B cell (primary cell): Measurements from ENCODE around the gene FIBP. TPM values are rescaled to one million over a fixed set of nuclear protein-coding genes. Genes with fewer than 3 reads are reported as not detected.

Experiments
- ATAC-seq: fragments of 200-7000 bp; cut with Tn5 transposase; one replicate; pipeline ENCODE4 v1.10.0; 2021; ENCODE audit warnings: low read depth, mild to moderate bottlenecking, moderate number of reproducible peaks, moderate library complexity
- CTCF ChIA-PET: fragments of 350-600 bp; sonication (Branson Sonifier 250); formaldehyde crosslinking; loops from one replicate; lab custom pipeline; 2021; ENCODE audit warnings: antibody characterized with exemption, inconsistent platforms; lab: Charles Lee
- POLR2A ChIA-PET: fragments of 350-600 bp; sonication (Branson Sonifier 250); formaldehyde crosslinking; loops from one replicate; lab custom pipeline; 2021; ENCODE audit warnings: antibody characterized with exemption; lab: Charles Lee
- DNase-seq: peaks from one replicate; pipeline ENCODE4 v3.0.0; 2013
- H2AFZ ChIP-seq: 2 replicates; pipeline ENCODE4 v1.6.1; 2012; ENCODE audit warnings: mild to moderate bottlenecking, low read depth, low read length; ENCODE audit not compliant: insufficient read depth, poor library complexity, severe bottlenecking
- H3K27ac ChIP-seq, 2 donors: 1 replicate in 1 of 2; 2 replicates in 1 of 2; pipeline ENCODE4 v1.5.1; 2012 to 2013; ENCODE audit warnings: low read length in 2 of 2, mild to moderate bottlenecking in 2 of 2, moderate library complexity in 1 of 2
- H3K27me3 ChIP-seq, 4 experiments: fragments of 200-600 bp in 1 of 4; sonication (generic) in 1 of 4; replicated peaks in 1 of 4; 1 replicate in 2 of 4; 2 replicates in 2 of 4; pipeline versions ENCODE4 v1.6.1 to v1.7.0; 2013 to 2016; ENCODE audit warnings: low read length in 3 of 4, mild to moderate bottlenecking in 2 of 4, mixed read lengths in 1 of 4, moderate library complexity in 1 of 4; ENCODE audit not compliant: insufficient read depth in 4 of 4, control insufficient read depth in 3 of 4; ENCODE audit errors: control extremely low read depth in 1 of 4
- H3K36me3 ChIP-seq, 2 experiments: replicated peaks in 1 of 2; 1 replicate in 1 of 2; 2 replicates in 1 of 2; pipeline versions ENCODE4 v1.6.1 to v1.7.1; 2013; ENCODE audit warnings: low read length in 1 of 2; ENCODE audit not compliant: insufficient read depth in 2 of 2, control insufficient read depth in 1 of 2; ENCODE audit errors: control extremely low read depth in 1 of 2, extremely low read depth in 1 of 2
- H3K4me1 ChIP-seq, 2 donors: fragments of 200-600 bp in 1 of 2; sonication (generic) in 1 of 2; 1 replicate in 1 of 2; 2 replicates in 1 of 2; pipeline versions ENCODE4 v1.5.1 to v1.6.1; 2013 to 2017; ENCODE audit warnings: low read length in 2 of 2; ENCODE audit not compliant: control insufficient read depth in 2 of 2, insufficient read depth in 2 of 2
- H3K4me2 ChIP-seq: replicated peaks from 2 replicates; pipeline ENCODE3; 2012; ENCODE audit warnings: mild to moderate bottlenecking, low read depth, low read length; ENCODE audit not compliant: poor library complexity, severe bottlenecking
- H3K4me3 ChIP-seq, 5 experiments: fragments of 200-600 bp in 1 of 5; sonication (generic) in 1 of 5; 1 replicate in 3 of 5; 2 replicates in 2 of 5; pipeline versions ENCODE4 v1.5.1 to v1.7.0; 2011 to 2016; ENCODE audit warnings: low read length in 4 of 5, mild to moderate bottlenecking in 4 of 5, low read depth in 2 of 5, control low read depth in 1 of 5, moderate library complexity in 1 of 5; ENCODE audit not compliant: insufficient read depth in 1 of 5; ENCODE audit errors: control extremely low read depth in 1 of 5, extremely low read depth in 1 of 5
- H3K79me2 ChIP-seq: fragments of 200-600 bp; sonication (generic); one replicate; pipeline ENCODE4 v1.6.0; 2016; ENCODE audit warnings: low read length; ENCODE audit not compliant: control insufficient read depth, insufficient read depth
- H3K9ac ChIP-seq: fragments of 200-600 bp; sonication (generic); 2 replicates; pipeline ENCODE4 v1.6.1; 2017; ENCODE audit warnings: mild to moderate bottlenecking, low read length, moderate library complexity
- H3K9me3 ChIP-seq, 3 donors: one replicate each; pipeline versions ENCODE4 v1.6.1 to v1.7.1; 2013; ENCODE audit warnings: low read length in 2 of 3; ENCODE audit not compliant: control insufficient read depth in 2 of 3, insufficient read depth in 1 of 3; ENCODE audit errors: control extremely low read depth in 1 of 3
- H4K20me1 ChIP-seq: 2 replicates; pipeline ENCODE4 v1.6.0; 2012; ENCODE audit warnings: mild to moderate bottlenecking, low read length; ENCODE audit not compliant: insufficient read depth, control insufficient read depth, poor library complexity, severe bottlenecking
- H3K27ac Mint-ChIP-seq: one replicate; pipeline ENCODE4 v1.8.0; 2021; ENCODE audit warnings: mixed read lengths
- H3K27me3 Mint-ChIP-seq: one replicate; pipeline ENCODE4 v1.8.0; 2021; ENCODE audit warnings: mixed read lengths
- H3K4me1 Mint-ChIP-seq: one replicate; pipeline ENCODE4 v1.8.0; 2021; ENCODE audit warnings: mixed read lengths
- H3K4me3 Mint-ChIP-seq: one replicate; pipeline ENCODE4 v1.8.0; 2021; ENCODE audit warnings: mixed read lengths
- H3K9me3 Mint-ChIP-seq: one replicate; pipeline ENCODE4 v1.8.0; 2022; ENCODE audit warnings: mixed read lengths; ENCODE audit not compliant: insufficient read depth
- CTCF ChIP-seq: fragments of 200-600 bp; IDR thresholded peaks from one replicate; pipeline ENCODE4 v1.8.0; 2022; ENCODE audit warnings: antibody characterized with exemption, mild to moderate bottlenecking
- EZH2 ChIP-seq: IDR thresholded peaks from 2 replicates; pipeline ENCODE4 v1.6.1; 2012; ENCODE audit warnings: borderline replicate concordance, low read depth, mild to moderate bottlenecking, moderate library complexity, low read length; ENCODE audit not compliant: insufficient read depth, poor library complexity, severe bottlenecking
- WGBS: methylation state at CpG from one replicate; pipeline ENCODE4 v1.1.5; 2013; ENCODE audit warnings: missing lambda C conversion rate; ENCODE audit not compliant: insufficient coverage; 5-methylcytosine and 5-hydroxymethylcytosine counted together
- intact Hi-C: fragments of 100-400 bp; cut with micrococcal nuclease; formaldehyde crosslinking; loops from one replicate; pipeline ENCODE4 v1.10.0; 2022
- polyA plus RNA-seq: library from polyadenylated mRNA; depleted of rRNA; stranded (reverse); fragments of >200 nt; gene quantifications from 2 replicates; pipeline ENCODE4 v1.2.3, GENCODE V29; 2012
- total RNA-seq, 2 donors: library from RNA; stranded (reverse); fragments of 120-200 nt in 1 of 2; gene quantifications; 1 replicate in 1 of 2; 2 replicates in 1 of 2; pipeline versions ENCODE4 v1.2.3 to v1.2.4, GENCODE V29; 2013 to 2022

The FIBP gene
- total and polyA plus RNA-seq, 2 donors (not counting 1 experiment from before 2014, with no cell fraction given), result 63.4 to 128 TPM

- Histone ChIP-seq H4K20me1 (no peaks in the 10 kb centered on the region), H3K27me3 (peaks cover 0 to 38% (median 12%) of the 10 kb centered on the region in 4 experiments), H2AFZ (peak overlapping the region; percentile 32), H3K4me1 (peaks cover 26 to 27% of the 10 kb centered on the region in 2 donors), H3K27ac (no peak overlapping the region), H3K4me3 (peak overlapping the region in 3 of 5 experiments; percentile 52 to 64 (median 56)), H3K36me3 (no peaks in the 10 kb centered on the region), H3K79me2 (no peaks in the 10 kb centered on the region), H3K4me2 (peak overlapping the region; percentile 95), H3K9ac (peak overlapping the region; percentile 71), H3K9me3 (peaks cover 0 to 10% (median 0%) of the 10 kb centered on the region in 3 donors)
- TF ChIP-seq CTCF, result no peak
- no peak for TF ChIP-seq EZH2
- WGBS, result 20% methylated on average over 23 of the region's 28 CpGs
- peaks cover 16% of the 10 kb centered on the region for H3K4me1 Mint-ChIP-seq
- ChIA-PET CTCF (interaction anchor here (0.7 to 7.0 kb wide), 7 partner anchors 8 to 87 kb away, joined by 3 to 44 read pairs (median 7); partner anchors contain the start of genes CCDC85B and FIBP), POLR2A (interaction anchor here (0.6 to 4.4 kb wide), 3 partner anchors 10 to 259 kb away, joined by 3 to 33 read pairs (median 6); partner anchors contain the start of genes CCDC85B and FIBP)
- ATAC-seq (no peak), DNase-seq (no peak)
- H3K27me3 Mint-ChIP-seq, result peaks cover 11% of the 10 kb centered on the region
- H3K9me3 Mint-ChIP-seq, result no peaks in the 10 kb centered on the region
- no peak overlapping the region for H3K27ac Mint-ChIP-seq
- peak overlapping the region; percentile 68 for H3K4me3 Mint-ChIP-seq
- intact Hi-C loops, result no loop called here
These were observed 10.5 kb upstream of the FIBP start for GRCh38 chr11:65898656-65899355.

GRCh38 chr11:65897020-65897471 lies 8.8 kb upstream of the FIBP start:
- H2AFZ ChIP-seq, result no peak overlapping the region
- H3K4me1 ChIP-seq, result peaks cover 43 to 44% of the 10 kb centered on the region in 2 donors
- ATAC-seq (no peak), DNase-seq (no peak)
- TF ChIP-seq EZH2 (no peak), CTCF (no peak)
- H3K4me1 Mint-ChIP-seq, result peaks cover 34% of the 10 kb centered on the region
- no peak overlapping the region for H3K9ac ChIP-seq
- no peak overlapping the region for H3K27ac ChIP-seq
- 75% methylated on average over 4 of the region's 4 CpGs for WGBS
- no peak overlapping the region for H3K4me3 Mint-ChIP-seq
- H3K27ac Mint-ChIP-seq, result no peak overlapping the region
- peaks cover 7% of the 10 kb centered on the region for H4K20me1 ChIP-seq
- H3K4me3 ChIP-seq, result no peak overlapping the region
- peaks cover 11% of the 10 kb centered on the region for H3K79me2 ChIP-seq
- H3K9me3 Mint-ChIP-seq, result no peaks in the 10 kb centered on the region
- H3K9me3 ChIP-seq, result peaks cover 0 to 10% (median 0%) of the 10 kb centered on the region in 3 donors
- intact Hi-C loops, result no loop called here
- CTCF ChIA-PET, result interaction anchor here (2.7 to 7.0 kb wide), 2 partner anchors 9 to 12 kb away, joined by 9 to 44 read pairs; partner anchors contain the start of gene FIBP
- peaks cover 8% of the 10 kb centered on the region for H3K27me3 Mint-ChIP-seq
- POLR2A ChIA-PET, result interaction anchor here (0.5 to 0.7 kb wide), 2 partner anchors 22 to 738 kb away, joined by 3 to 4 read pairs; partner anchors contain the start of gene C11orf68
- H3K36me3 ChIP-seq, result no peaks in the 10 kb centered on the region
- peaks cover 0 to 28% (median 10%) of the 10 kb centered on the region in 4 experiments for H3K27me3 ChIP-seq
- no peak overlapping the region for H3K4me2 ChIP-seq
